ENCODE measurements around the gene L3MBTL2.
"Not testable (repeated sequence)": the region's sequence is repeated elsewhere in the genome, so short reads cannot be mapped to it uniquely, and the experiment has no call there.

Gene L3MBTL2

GRCh38 chr22:41241133-41241676, 36.1 kb downstream of the L3MBTL2 start:
- DNase-seq (ENCODE audit: low read depth), result no peak

GRCh38 chr22:41242396-41243117, 37.4 kb downstream of the L3MBTL2 start:
- DNase-seq (ENCODE audit: low read depth), result no peak

GRCh38 chr22:41243361-41243760, 38.2 kb downstream of the L3MBTL2 start:
- no peak for DNase-seq (ENCODE audit: low read depth)

- no peak for DNase-seq (ENCODE audit: low read depth)
These were observed 40.9 kb downstream of the L3MBTL2 start for GRCh38 chr22:41245917-41246499.

GRCh38 chr22:41247703-41248102, 42.6 kb downstream of the L3MBTL2 start:
- DNase-seq (ENCODE audit: low read depth), result no peak

GRCh38 chr22:41248314-41248713, 43.2 kb downstream of the L3MBTL2 start:
- no peak for DNase-seq (ENCODE audit: low read depth)

- DNase-seq (ENCODE audit: low read depth), result no peak
These were observed 43.6 kb downstream of the L3MBTL2 start for GRCh38 chr22:41248758-41249157.

GRCh38 chr22:41249442-41249841, 44.3 kb downstream of the L3MBTL2 start:
- no peak for DNase-seq (ENCODE audit: low read depth)

GRCh38 chr22:41250127-41250526, 45.0 kb downstream of the L3MBTL2 start:
- no peak for DNase-seq (ENCODE audit: low read depth)

GRCh38 chr22:41252365-41252764, 47.3 kb downstream of the L3MBTL2 start:
- no peak for DNase-seq (ENCODE audit: low read depth)

- DNase-seq (ENCODE audit: low read depth), result no peak
These were observed 49.1 kb downstream of the L3MBTL2 start for GRCh38 chr22:41254230-41254629.

GRCh38 chr22:41256254-41257253, 51.4 kb downstream of the L3MBTL2 start:
- DNase-seq (ENCODE audit: low read depth), result no peak

- DNase-seq (ENCODE audit: low read depth), result no peak
These were observed 52.6 kb downstream of the L3MBTL2 start for GRCh38 chr22:41257696-41258095.

GRCh38 chr22:41259756-41260155, 54.6 kb downstream of the L3MBTL2 start:
- not testable (repeated sequence) for DNase-seq (ENCODE audit: low read depth)

- no peak for DNase-seq (ENCODE audit: low read depth)
These were observed 55.8 kb downstream of the L3MBTL2 start for GRCh38 chr22:41260871-41261270.

- DNase-seq (ENCODE audit: low read depth), result no peak
These were observed 56.6 kb downstream of the L3MBTL2 start for GRCh38 chr22:41261541-41262249.

GRCh38 chr22:41262250-41262765, 57.2 kb downstream of the L3MBTL2 start:
- DNase-seq (ENCODE audit: low read depth), result no peak

- no peak for DNase-seq (ENCODE audit: low read depth)
These were observed 58.6 kb downstream of the L3MBTL2 start for GRCh38 chr22:41263704-41264103.

- no peak for DNase-seq (ENCODE audit: low read depth)
These were observed 59.4 kb downstream of the L3MBTL2 start for GRCh38 chr22:41264408-41264941.

- DNase-seq (ENCODE audit: low read depth), result no peak
These were observed 62.8 kb downstream of the L3MBTL2 start for GRCh38 chr22:41267958-41268357.

GRCh38 chr22:41271787-41272186, 66.7 kb downstream of the L3MBTL2 start:
- no peak for DNase-seq (ENCODE audit: low read depth)

All from stimulated activated CD8-positive, alpha-beta memory T cell treated with anti-CD3 and anti-CD28 coated beads, Interleukin-4, amount 100 ng/mL, for 24 hours (primary cell).